Neutrophil (primary cell): ENCODE results near the gene ABTB2.

Experiments
- H3K27ac ChIP-seq: fragments of 200-600 bp; sonication (generic); 2 replicates; pipeline ENCODE4 v1.5.1; 2016; ENCODE audit warnings: mild to moderate bottlenecking, moderate library complexity
- H3K27me3 ChIP-seq: fragments of 200-600 bp; sonication (generic); 2 replicates; pipeline ENCODE4 v1.6.0; 2016; ENCODE audit warnings: mild to moderate bottlenecking
- H3K36me3 ChIP-seq: fragments of 200-600 bp; sonication (generic); 2 replicates; pipeline ENCODE4 v1.5.1; 2017
- H3K4me1 ChIP-seq, 2 experiments: fragments of 200-600 bp in 1 of 2; sonication (generic) in 1 of 2; 1 replicate in 1 of 2; 2 replicates in 1 of 2; pipeline versions ENCODE4 v1.5.1 to v1.6.1; 2013 to 2016; ENCODE audit warnings: low read depth in 1 of 2, low read length in 1 of 2, mild to moderate bottlenecking in 1 of 2, moderate library complexity in 1 of 2; ENCODE audit not compliant: control insufficient read depth in 1 of 2, insufficient read depth in 1 of 2
- H3K4me3 ChIP-seq, 2 experiments: fragments of 200-600 bp in 1 of 2; sonication (generic) in 1 of 2; 1 replicate in 1 of 2; 2 replicates in 1 of 2; pipeline ENCODE4 v1.5.1; 2013 to 2016; ENCODE audit warnings: low read depth in 1 of 2, low read length in 1 of 2, mild to moderate bottlenecking in 1 of 2, moderate library complexity in 1 of 2
- H3K9me3 ChIP-seq: fragments of 200-600 bp; sonication (generic); 2 replicates; pipeline ENCODE4 v1.5.1; 2016
- CTCF ChIP-seq: fragments of 200-600 bp; sonication (generic); IDR thresholded peaks from 2 replicates; pipeline ENCODE4 v1.5.1; 2016; ENCODE audit warnings: antibody characterized with exemption

ABTB2 gene

GRCh38 chr11:34357701-34358257 lies at the start of gene ABTB2:
TSS of gene ABTB2 (minus strand) at chr11:34358010.
- H3K9me3 ChIP-seq, result no peaks in the 10 kb centered on the region
- H3K36me3 ChIP-seq, result no peaks in the 10 kb centered on the region
- H3K27ac ChIP-seq, result peak within 1 kb of the TSS; percentile 83
- peak; percentile 35 for TF ChIP-seq CTCF
- H3K4me3 ChIP-seq, result peak within 1 kb of the TSS; percentile 69 to 76
- H3K27me3 ChIP-seq, result peaks cover 31% of the 10 kb centered on the region
- peaks cover 44 to 46% of the 10 kb centered on the region in 2 experiments for H3K4me1 ChIP-seq

- Histone ChIP-seq H3K27me3 (no peaks in the 10 kb centered on the region), H3K4me3 (no peak overlapping the region), H3K36me3 (no peaks in the 10 kb centered on the region), H3K27ac (no peak overlapping the region), H3K9me3 (no peaks in the 10 kb centered on the region), H3K4me1 (peaks cover 10% of the 10 kb centered on the region in 2 experiments)
- no peak for TF ChIP-seq CTCF
These were observed 49.5 kb upstream of the ABTB2 start for GRCh38 chr11:34407121-34407813.

- peaks cover 10% of the 10 kb centered on the region in 2 experiments for H3K4me1 ChIP-seq
- H3K4me3 ChIP-seq, result no peak overlapping the region
- no peak for TF ChIP-seq CTCF
- H3K27ac ChIP-seq, result no peak overlapping the region
- no peaks in the 10 kb centered on the region for H3K27me3 ChIP-seq
- H3K9me3 ChIP-seq, result no peaks in the 10 kb centered on the region
- no peaks in the 10 kb centered on the region for H3K36me3 ChIP-seq
These were observed 48.6 kb upstream of the ABTB2 start for GRCh38 chr11:34406413-34406812.

- no peak overlapping the region for H3K4me3 ChIP-seq
These were observed 47.5 kb upstream of the ABTB2 start for GRCh38 chr11:34405079-34405858.

GRCh38 chr11:34404280-34404679 lies 46.5 kb upstream of the ABTB2 start:
- no peak for TF ChIP-seq CTCF
- no peaks in the 10 kb centered on the region for H3K9me3 ChIP-seq

More at GRCh38 chr11:34405079-34405858, 47.5 kb upstream of the ABTB2 start:
- no peaks in the 10 kb centered on the region for H3K27me3 ChIP-seq
- TF ChIP-seq CTCF, result no peak
- no peaks in the 10 kb centered on the region for H3K9me3 ChIP-seq
- H3K27ac ChIP-seq, result peak overlapping the region; percentile 41
- H3K4me1 ChIP-seq, result peaks cover 10% of the 10 kb centered on the region in 2 experiments
- H3K36me3 ChIP-seq, result no peaks in the 10 kb centered on the region

More at GRCh38 chr11:34404280-34404679, 46.5 kb upstream of the ABTB2 start:
- no peak overlapping the region for H3K4me3 ChIP-seq
- H3K36me3 ChIP-seq, result no peaks in the 10 kb centered on the region
- no peaks in the 10 kb centered on the region for H3K27me3 ChIP-seq
- no peak overlapping the region for H3K27ac ChIP-seq
- peaks cover 10% of the 10 kb centered on the region in 2 experiments for H3K4me1 ChIP-seq
